ENCODE data around the gene TMEM30A.

Gene TMEM30A

DNA sequence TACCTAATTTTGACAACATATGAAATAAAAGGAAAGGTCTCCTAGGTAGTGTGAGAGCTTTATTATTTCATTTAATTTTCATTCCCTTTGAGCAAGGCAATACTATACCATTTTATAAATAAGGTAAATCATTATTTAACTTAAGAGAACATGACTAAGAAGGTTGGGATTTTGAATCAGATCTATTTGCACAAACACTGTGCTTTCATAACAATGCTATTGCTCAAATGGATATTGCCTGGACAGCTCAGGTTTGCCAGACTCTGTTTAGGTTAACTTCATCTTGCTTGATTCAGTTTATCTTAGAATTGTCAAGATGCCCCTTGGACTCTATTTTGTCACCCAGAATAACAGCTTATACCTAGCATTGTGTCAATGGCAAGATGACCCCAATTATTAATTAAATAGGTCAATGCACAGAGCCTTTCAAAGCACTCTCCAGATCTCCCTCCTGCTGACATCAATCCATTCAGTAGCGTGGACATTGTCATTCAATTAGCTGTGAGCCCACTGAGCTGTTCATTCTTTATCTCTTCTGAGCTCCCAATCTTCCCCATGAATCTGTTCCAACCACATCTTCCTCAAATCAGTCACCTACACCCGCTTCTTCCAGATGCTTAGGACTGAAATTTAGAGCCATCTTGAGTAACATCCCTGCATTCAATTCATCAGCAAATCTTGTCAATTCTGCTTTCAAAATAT, 42.1 kb upstream of the TMEM30A start:
- no peaks in the 10 kb centered on the region for H3K27me3 ChIP-seq
- no peak overlapping the region for H3K4me3 ChIP-seq (ENCODE audit: low read depth, low read length)
- no peak for TF ChIP-seq CTCF (IDR thresholded peaks at IDR 0.05; ENCODE audit: low read depth, low read length)
- no peaks in the 10 kb centered on the region for H3K36me3 ChIP-seq
- 0 out of 2 replicates have a peak, but pooled peaks cover 3% of the 10 kb centered on the region for H3K4me1 ChIP-seq
- H3K9me3 ChIP-seq = no peaks in the 10 kb centered on the region
- no peak for DNase-seq

DNA sequence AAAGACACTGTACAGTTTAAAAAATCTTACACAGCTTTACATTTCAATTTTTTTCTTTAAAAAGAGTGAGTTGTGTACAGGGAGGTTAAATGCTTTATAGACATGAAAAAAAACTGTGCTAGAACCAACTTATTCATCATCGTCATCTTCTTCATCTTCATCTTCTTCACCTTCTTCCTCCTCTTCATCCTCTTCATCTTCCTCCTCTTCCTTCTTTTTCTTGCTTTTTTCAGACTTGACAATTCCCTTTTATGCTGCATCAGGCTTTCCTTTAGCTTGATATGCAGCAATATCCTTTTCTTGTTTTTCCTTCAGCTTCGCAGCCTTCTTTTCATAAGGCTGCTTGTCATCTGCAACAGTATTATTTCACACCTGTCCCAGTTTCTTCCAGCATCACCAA, 34.3 kb upstream of the TMEM30A start:
- no peaks in the 10 kb centered on the region for H3K4me1 ChIP-seq
- no peak overlapping the region for H3K4me3 ChIP-seq (ENCODE audit: low read depth, low read length)
- DNase-seq = no peak
- TF ChIP-seq CTCF (IDR thresholded peaks at IDR 0.05; ENCODE audit: low read depth, low read length) = no peak
- H3K9me3 ChIP-seq = no peaks in the 10 kb centered on the region
- no peaks in the 10 kb centered on the region; the same call in 1 of the 2 replicates for H3K27me3 ChIP-seq
- H3K36me3 ChIP-seq = no peaks in the 10 kb centered on the region

DNA sequence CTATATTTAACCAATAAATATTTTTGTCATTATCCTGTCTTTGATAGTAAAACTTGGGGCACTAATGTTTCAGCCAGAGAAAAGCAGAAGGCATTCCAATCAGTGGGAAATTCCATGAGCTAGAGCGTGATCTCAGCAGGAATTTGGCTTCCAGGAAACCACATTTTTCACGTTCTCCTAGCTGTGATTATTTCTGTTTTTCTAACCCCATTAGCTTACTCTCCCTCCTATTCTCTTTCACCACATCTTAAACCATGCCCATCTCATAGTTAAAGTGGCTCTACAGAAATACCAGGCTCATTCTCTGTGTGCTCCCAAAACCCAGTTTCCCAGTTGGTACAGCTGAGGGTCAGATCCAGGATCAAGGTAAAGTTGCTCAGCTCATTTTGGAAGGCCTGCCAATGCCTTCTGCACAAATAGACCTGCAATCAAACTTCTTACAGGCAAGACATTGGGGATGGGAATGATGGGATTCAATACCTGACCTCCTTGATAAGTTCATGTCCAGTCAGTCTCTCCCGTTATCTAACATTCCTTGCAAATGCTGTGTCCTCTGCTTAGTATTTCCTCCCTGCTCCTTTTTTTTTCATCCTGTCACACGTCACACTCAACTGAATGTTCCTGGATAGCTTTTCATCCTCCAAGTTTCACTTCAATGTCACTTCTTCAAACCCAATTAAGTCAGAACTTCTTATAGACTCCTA, 33.1 kb upstream of the TMEM30A start:
- no peak for TF ChIP-seq CTCF (IDR thresholded peaks at IDR 0.05; ENCODE audit: low read depth, low read length)
- no peak for DNase-seq
- Histone ChIP-seq H3K9me3 (no peaks in the 10 kb centered on the region), H3K4me3 (ENCODE audit: low read depth, low read length) (no peak overlapping the region), H3K36me3 (no peaks in the 10 kb centered on the region), H3K27me3 (no peaks in the 10 kb centered on the region; the same call in 1 of the 2 replicates), H3K4me1 (no peaks in the 10 kb centered on the region)

- H3K4me3 ChIP-seq (ENCODE audit: low read depth, low read length) = no peak overlapping the region
- TF ChIP-seq CTCF (IDR thresholded peaks at IDR 0.05; ENCODE audit: low read depth, low read length) = no peak
- no peaks in the 10 kb centered on the region for H3K9me3 ChIP-seq
Observed at GRCh38 chr6:75315978-75316377, 31.4 kb upstream of the TMEM30A start.

GRCh38 chr6:75308250-75308988, 23.8 kb upstream of the TMEM30A start:
- no peak for DNase-seq
- TF ChIP-seq CTCF (IDR thresholded peaks at IDR 0.05; ENCODE audit: low read depth, low read length) = no peak
- Histone ChIP-seq H3K27me3 (no peaks in the 10 kb centered on the region), H3K4me3 (ENCODE audit: low read depth, low read length) (no peak overlapping the region), H3K9me3 (no peaks in the 10 kb centered on the region), H3K4me1 (no peaks in the 10 kb centered on the region), H3K36me3 (no peaks in the 10 kb centered on the region)

More at GRCh38 chr6:75315978-75316377, 31.4 kb upstream of the TMEM30A start:
- Histone ChIP-seq H3K4me1 (no peaks in the 10 kb centered on the region), H3K36me3 (no peaks in the 10 kb centered on the region), H3K27me3 (no peaks in the 10 kb centered on the region; the same call in 1 of the 2 replicates)
- DNase-seq = no peak

Measured in BE2C (cell line).